ENCODE measurements around the gene MYPN. TPM values are rescaled to one million over a fixed set of nuclear protein-coding genes. Genes with fewer than 3 reads are reported as not detected.
A peak's percentile ranks its signal among the peaks of the same experiment; 100 is the strongest.

The MYPN gene
- total RNA-seq, 2 donors from 2014 or later: not detected

- Mint-ChIP-seq H3K36me3 (ENCODE audit: low read depth) (no peaks in the 10 kb centered on the region), H3K4me3 (no peak overlapping the region), H3K4me1 (no peaks in the 10 kb centered on the region), H3K27me3 (ENCODE audit: insufficient read depth) (no peaks in the 10 kb centered on the region), H3K9me3 (peaks cover 2% of the 10 kb centered on the region), H3K27ac (no peak overlapping the region)
- WGBS, 2 experiments (ENCODE audit: insufficient coverage in 1 of 2, insufficient read length in 1 of 2): 47 to 56% methylated on average over 3 to 4 of the region's 4 CpGs
- DNase-seq: peak; percentile 67
- H3K36me3 ChIP-seq (ENCODE audit: control insufficient read depth, insufficient read depth, low read length): no peaks in the 10 kb centered on the region
- no peaks in the 10 kb centered on the region for H3K27me3 ChIP-seq (ENCODE audit: control insufficient read depth, insufficient read depth, low read length, poor library complexity, severe bottlenecking)
- H3K9ac ChIP-seq (ENCODE audit: extremely low read depth, low read length, poor library complexity, severe bottlenecking): no peak overlapping the region
- H3K4me3 ChIP-seq (ENCODE audit: low read length): no peak overlapping the region
- H3K4me1 ChIP-seq (ENCODE audit: control insufficient read depth, insufficient read depth, low read length): no peaks in the 10 kb centered on the region
- TF ChIP-seq CTCF (conservative IDR thresholded peaks at IDR 0.05): no peak
- no peak overlapping the region for H3K27ac ChIP-seq (ENCODE audit: low read depth, low read length)
- H3K9me3 ChIP-seq (ENCODE audit: control insufficient read depth, low read length): no peaks in the 10 kb centered on the region
Measured at GRCh38 chr10:68096913-68097516, 12.3 kb upstream of the MYPN start.

GRCh38 chr10:68099736-68100135 lies 9.6 kb upstream of the MYPN start:
- Histone ChIP-seq H3K27ac (ENCODE audit: low read depth, low read length) (no peak overlapping the region), H3K9me3 (ENCODE audit: control insufficient read depth, low read length) (no peaks in the 10 kb centered on the region), H3K36me3 (ENCODE audit: control insufficient read depth, insufficient read depth, low read length) (no peaks in the 10 kb centered on the region), H3K27me3 (ENCODE audit: control insufficient read depth, insufficient read depth, low read length, poor library complexity, severe bottlenecking) (no peaks in the 10 kb centered on the region), H3K4me1 (ENCODE audit: control insufficient read depth, insufficient read depth, low read length) (no peaks in the 10 kb centered on the region), H3K9ac (ENCODE audit: extremely low read depth, low read length, poor library complexity, severe bottlenecking) (no peak overlapping the region), H3K4me3 (ENCODE audit: low read length) (no peak overlapping the region)
- no peak overlapping the region for H3K27ac Mint-ChIP-seq
- no peaks in the 10 kb centered on the region for H3K9me3 Mint-ChIP-seq
- no peak for DNase-seq
- no peaks in the 10 kb centered on the region for H3K4me1 Mint-ChIP-seq
- no peaks in the 10 kb centered on the region for H3K36me3 Mint-ChIP-seq (ENCODE audit: low read depth)
- H3K4me3 Mint-ChIP-seq: no peak overlapping the region
- H3K27me3 Mint-ChIP-seq (ENCODE audit: insufficient read depth): no peaks in the 10 kb centered on the region
- no peak for TF ChIP-seq CTCF (conservative IDR thresholded peaks at IDR 0.05)
- WGBS, 2 experiments (ENCODE audit: insufficient coverage in 1 of 2, insufficient read length in 1 of 2): 100% methylated on average over 1 to 3 of the region's 3 CpGs

GRCh38 chr10:68101066-68101465 lies 8.2 kb upstream of the MYPN start:
- no peak overlapping the region for H3K4me3 ChIP-seq (ENCODE audit: low read length)
- DNase-seq: no peak
- Mint-ChIP-seq H3K4me3 (no peak overlapping the region), H3K36me3 (ENCODE audit: low read depth) (no peaks in the 10 kb centered on the region), H3K9me3 (no peaks in the 10 kb centered on the region), H3K27ac (no peak overlapping the region), H3K4me1 (peaks cover 3% of the 10 kb centered on the region), H3K27me3 (ENCODE audit: insufficient read depth) (no peaks in the 10 kb centered on the region)
- H3K9ac ChIP-seq (ENCODE audit: extremely low read depth, low read length, poor library complexity, severe bottlenecking): no peak overlapping the region
- TF ChIP-seq CTCF (conservative IDR thresholded peaks at IDR 0.05): no peak
- no peak overlapping the region for H3K27ac ChIP-seq (ENCODE audit: low read depth, low read length)
- no peaks in the 10 kb centered on the region for H3K4me1 ChIP-seq (ENCODE audit: control insufficient read depth, insufficient read depth, low read length)
- WGBS, 2 experiments (ENCODE audit: insufficient coverage in 1 of 2, insufficient read length in 1 of 2): 84 to 86% methylated on average over 1 to 2 of the region's 2 CpGs
- no peaks in the 10 kb centered on the region for H3K9me3 ChIP-seq (ENCODE audit: control insufficient read depth, low read length)
- H3K36me3 ChIP-seq (ENCODE audit: control insufficient read depth, insufficient read depth, low read length): no peaks in the 10 kb centered on the region
- H3K27me3 ChIP-seq (ENCODE audit: control insufficient read depth, insufficient read depth, low read length, poor library complexity, severe bottlenecking): no peaks in the 10 kb centered on the region
